ENCODE data around the gene TECPR1. TPM values are rescaled to one million over a fixed set of nuclear protein-coding genes. Genes with fewer than 3 reads are reported as not detected.

Gene TECPR1
- total RNA-seq, 1 donor from 2014 or later = 20.9 TPM

Other genes with a start within 250 kb of the TECPR1 start
- 22.5 TPM for gene LMTK2, start 145.4 kb downstream of the TECPR1 start, total RNA-seq
- gene BHLHA15, start 40.8 kb downstream of the TECPR1 start, total RNA-seq = not detected
- 240 TPM for gene BRI3, start 29.5 kb upstream of the TECPR1 start, total RNA-seq
- 1.6 TPM for gene BAIAP2L1, start 148.9 kb upstream of the TECPR1 start, total RNA-seq